SH-SY5Y (cell line): ENCODE measurements around the gene SRPRB.

Experiments used
- GATA2 ChIP-seq: IDR thresholded peaks from 2 replicates; pipeline ENCODE4 v1.6.1; 2011; ENCODE audit warnings: mild to moderate bottlenecking, low read depth, low read length
- GATA3 ChIP-seq: IDR thresholded peaks from 2 replicates; pipeline ENCODE4 v1.6.1; 2011; ENCODE audit warnings: low read depth, mild to moderate bottlenecking, low read length, moderate library complexity

DNA sequence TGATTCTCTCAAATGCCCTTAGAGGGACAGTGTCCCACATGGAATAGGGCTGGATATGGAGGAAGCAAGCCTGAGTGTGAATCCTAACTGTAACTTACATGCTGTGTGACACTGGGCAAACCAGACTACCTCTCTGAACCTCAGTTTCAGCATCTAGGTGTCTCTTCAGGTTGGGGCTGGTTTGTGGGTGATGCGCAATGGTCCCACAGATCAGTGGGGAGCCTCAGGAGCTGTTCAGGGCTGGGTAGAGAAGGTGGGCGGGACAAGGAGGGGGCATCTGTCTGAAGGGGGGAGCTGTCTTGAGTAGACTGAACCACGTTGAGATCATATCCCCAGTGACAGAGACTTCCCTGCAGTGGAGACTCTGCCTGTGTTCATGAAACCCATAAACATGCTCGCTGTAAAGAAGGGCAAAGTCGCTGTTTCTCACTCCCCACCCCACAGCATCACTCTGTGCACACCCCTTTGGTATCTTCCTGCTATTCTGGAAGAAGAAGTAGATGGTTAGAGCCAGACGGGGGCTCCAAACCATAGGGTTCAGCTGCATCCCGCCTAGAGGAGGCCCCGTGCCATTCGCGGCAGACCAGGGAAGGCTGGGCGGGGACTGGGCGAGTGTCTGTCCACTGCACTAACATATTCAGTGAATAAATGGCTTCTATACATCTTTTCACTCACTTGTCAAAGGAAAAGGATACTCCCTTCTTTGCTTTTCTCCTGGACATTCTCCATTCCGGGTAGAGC is 28.4 kb downstream of the SRPRB start:
- TF ChIP-seq GATA2 = no peak
- TF ChIP-seq GATA3 = no peak
